ENCODE data around the gene KIRREL3. TPM values are rescaled to one million over a fixed set of nuclear protein-coding genes. Genes with fewer than 3 reads are reported as not detected.

KIRREL3 gene
- polyA plus RNA-seq, 2 of the 4 experiments (the other 2 are of a cell fraction) = 3.0 to 11.0 TPM

DNA sequence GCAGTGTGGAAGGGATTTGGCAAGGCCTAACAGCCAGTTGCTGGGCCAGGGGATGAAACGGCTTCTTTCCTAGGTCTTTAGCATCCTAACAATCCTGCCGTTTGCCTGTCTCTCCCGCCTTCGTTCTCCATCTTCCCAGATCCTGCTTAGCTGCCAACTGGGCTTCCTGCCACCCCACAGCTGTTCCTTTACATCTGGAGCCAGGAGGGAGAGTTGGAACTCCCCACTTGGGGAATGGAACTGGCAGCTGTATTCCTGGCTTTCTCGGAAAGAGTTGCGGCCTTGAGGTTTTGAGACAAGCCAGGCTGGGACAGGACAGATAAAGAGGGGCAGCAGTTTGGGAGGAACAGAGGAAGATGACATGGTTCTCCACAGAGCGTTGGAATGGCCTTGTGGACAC is 585.4 kb downstream of the KIRREL3 start:
- H3K4me1 ChIP-seq = no peaks in the 10 kb centered on the region
- H3K9me3 ChIP-seq = no peaks in the 10 kb centered on the region
- ChIA-PET POLR2A (no interaction called here), CTCF (interaction anchor here (1.4 kb wide), 1 partner anchor 105 kb away, joined by 3 read pairs; no protein-coding TSS in a partner anchor)
- TF ChIP-seq, protein P1, sequence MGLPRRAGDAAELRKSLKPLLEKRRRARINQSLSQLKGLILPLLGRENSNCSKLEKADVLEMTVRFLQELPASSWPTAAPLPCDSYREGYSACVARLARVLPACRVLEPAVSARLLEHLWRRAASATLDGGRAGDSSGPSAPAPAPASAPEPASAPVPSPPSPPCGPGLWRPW (IDR thresholded peaks at IDR 0.05) = no peak
- TF ChIP-seq SREBF2 (IDR thresholded peaks at IDR 0.05) = no peak
- no peak for TF ChIP-seq CBX8 (IDR thresholded peaks at IDR 0.05)
- TF ChIP-seq, protein P2, sequence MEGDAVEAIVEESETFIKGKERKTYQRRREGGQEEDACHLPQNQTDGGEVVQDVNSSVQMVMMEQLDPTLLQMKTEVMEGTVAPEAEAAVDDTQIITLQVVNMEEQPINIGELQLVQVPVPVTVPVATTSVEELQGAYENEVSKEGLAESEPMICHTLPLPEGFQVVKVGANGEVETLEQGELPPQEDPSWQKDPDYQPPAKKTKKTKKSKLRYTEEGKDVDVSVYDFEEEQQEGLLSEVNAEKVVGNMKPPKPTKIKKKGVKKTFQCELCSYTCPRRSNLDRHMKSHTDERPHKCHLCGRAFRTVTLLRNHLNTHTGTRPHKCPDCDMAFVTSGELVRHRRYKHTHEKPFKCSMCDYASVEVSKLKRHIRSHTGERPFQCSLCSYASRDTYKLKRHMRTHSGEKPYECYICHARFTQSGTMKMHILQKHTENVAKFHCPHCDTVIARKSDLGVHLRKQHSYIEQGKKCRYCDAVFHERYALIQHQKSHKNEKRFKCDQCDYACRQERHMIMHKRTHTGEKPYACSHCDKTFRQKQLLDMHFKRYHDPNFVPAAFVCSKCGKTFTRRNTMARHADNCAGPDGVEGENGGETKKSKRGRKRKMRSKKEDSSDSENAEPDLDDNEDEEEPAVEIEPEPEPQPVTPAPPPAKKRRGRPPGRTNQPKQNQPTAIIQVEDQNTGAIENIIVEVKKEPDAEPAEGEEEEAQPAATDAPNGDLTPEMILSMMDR (IDR thresholded peaks at IDR 0.05) = no peak
- TF ChIP-seq ESRRA (IDR thresholded peaks at IDR 0.05; ENCODE audit: borderline replicate concordance, low read length) = no peak
- TF ChIP-seq, protein P3, sequence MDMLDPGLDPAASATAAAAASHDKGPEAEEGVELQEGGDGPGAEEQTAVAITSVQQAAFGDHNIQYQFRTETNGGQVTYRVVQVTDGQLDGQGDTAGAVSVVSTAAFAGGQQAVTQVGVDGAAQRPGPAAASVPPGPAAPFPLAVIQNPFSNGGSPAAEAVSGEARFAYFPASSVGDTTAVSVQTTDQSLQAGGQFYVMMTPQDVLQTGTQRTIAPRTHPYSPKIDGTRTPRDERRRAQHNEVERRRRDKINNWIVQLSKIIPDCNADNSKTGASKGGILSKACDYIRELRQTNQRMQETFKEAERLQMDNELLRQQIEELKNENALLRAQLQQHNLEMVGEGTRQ (IDR thresholded peaks at IDR 0.05) = no peak
- TF ChIP-seq TFCP2L1 (CRISPR knock-in tag; IDR thresholded peaks at IDR 0.05) = no peak
- no peak for TF ChIP-seq RARB (CRISPR knock-in tag; IDR thresholded peaks at IDR 0.05)
- TF ChIP-seq RAD21 (conservative IDR thresholded peaks at IDR 0.05 in 1 of 2, IDR thresholded peaks at IDR 0.05 in 1 of 2) = no peak
- no peak for TF ChIP-seq CBX2 (IDR thresholded peaks at IDR 0.05; ENCODE audit: borderline replicate concordance, low read depth)
- TF ChIP-seq, protein P4, sequence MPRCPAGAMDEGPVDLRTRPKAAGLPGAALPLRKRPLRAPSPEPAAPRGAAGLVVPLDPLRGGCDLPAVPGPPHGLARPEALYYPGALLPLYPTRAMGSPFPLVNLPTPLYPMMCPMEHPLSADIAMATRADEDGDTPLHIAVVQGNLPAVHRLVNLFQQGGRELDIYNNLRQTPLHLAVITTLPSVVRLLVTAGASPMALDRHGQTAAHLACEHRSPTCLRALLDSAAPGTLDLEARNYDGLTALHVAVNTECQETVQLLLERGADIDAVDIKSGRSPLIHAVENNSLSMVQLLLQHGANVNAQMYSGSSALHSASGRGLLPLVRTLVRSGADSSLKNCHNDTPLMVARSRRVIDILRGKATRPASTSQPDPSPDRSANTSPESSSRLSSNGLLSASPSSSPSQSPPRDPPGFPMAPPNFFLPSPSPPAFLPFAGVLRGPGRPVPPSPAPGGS (IDR thresholded peaks at IDR 0.05) = no peak
- ATAC-seq (no peak), DNase-seq (ENCODE audit: low read depth in 1 of 2, low spot score in 1 of 2) (no peak), FAIRE-seq (no peak)
- H3K27ac ChIP-seq = no peak overlapping the region
- H3K4me3 ChIP-seq = no peak overlapping the region
- WGBS (ENCODE audit: missing lambda C conversion rate) = 98% methylated on average over 6 of the region's 7 CpGs
- no peak overlapping the region for H3K4me2 ChIP-seq

DNA sequence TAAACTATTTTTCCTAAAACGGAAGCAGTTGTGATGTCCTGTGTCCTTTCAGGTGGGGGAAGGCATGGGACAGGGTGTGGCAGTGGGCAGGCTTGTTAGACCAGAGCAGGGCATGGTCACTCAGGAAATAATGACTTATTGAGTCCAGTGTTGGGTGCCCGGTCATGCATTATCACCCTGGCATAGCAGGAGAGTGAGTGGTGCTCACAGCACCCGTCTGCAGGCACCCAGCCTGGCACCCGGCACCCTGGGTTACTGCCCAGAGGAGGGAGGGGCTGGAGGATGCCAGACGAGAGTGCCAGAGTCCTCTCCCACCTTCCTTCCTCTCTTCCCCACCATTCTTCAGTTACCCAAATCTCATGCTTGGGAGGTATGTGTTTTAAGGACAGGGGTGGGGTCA is 586.0 kb downstream of the KIRREL3 start:
- H3K4me3 ChIP-seq = no peak overlapping the region
- no peak for DNase-seq (ENCODE audit: low read depth in 1 of 2, low spot score in 1 of 2)
- no peaks in the 10 kb centered on the region for H3K4me1 ChIP-seq
- no peak for FAIRE-seq
- ATAC-seq = no peak
- H3K4me2 ChIP-seq = no peak overlapping the region
- no peak for TF ChIP-seq GATA3 (IDR thresholded peaks at IDR 0.05; ENCODE audit: borderline replicate concordance)
- TF ChIP-seq, protein P5, sequence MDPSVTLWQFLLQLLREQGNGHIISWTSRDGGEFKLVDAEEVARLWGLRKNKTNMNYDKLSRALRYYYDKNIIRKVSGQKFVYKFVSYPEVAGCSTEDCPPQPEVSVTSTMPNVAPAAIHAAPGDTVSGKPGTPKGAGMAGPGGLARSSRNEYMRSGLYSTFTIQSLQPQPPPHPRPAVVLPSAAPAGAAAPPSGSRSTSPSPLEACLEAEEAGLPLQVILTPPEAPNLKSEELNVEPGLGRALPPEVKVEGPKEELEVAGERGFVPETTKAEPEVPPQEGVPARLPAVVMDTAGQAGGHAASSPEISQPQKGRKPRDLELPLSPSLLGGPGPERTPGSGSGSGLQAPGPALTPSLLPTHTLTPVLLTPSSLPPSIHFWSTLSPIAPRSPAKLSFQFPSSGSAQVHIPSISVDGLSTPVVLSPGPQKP (IDR thresholded peaks at IDR 0.05; ENCODE audit: low read depth, low read length) = no peak
- TF ChIP-seq CBX2 (IDR thresholded peaks at IDR 0.05; ENCODE audit: borderline replicate concordance, low read depth) = no peak
- TF ChIP-seq TFCP2L1 (CRISPR knock-in tag; IDR thresholded peaks at IDR 0.05) = no peak
- TF ChIP-seq, protein P3 (IDR thresholded peaks at IDR 0.05) = no peak
- no peak for TF ChIP-seq JUNB (IDR thresholded peaks at IDR 0.05)
- no peak for TF ChIP-seq CHD4 (IDR thresholded peaks at IDR 0.05; ENCODE audit: borderline replicate concordance)
- TF ChIP-seq PHF8 (IDR thresholded peaks at IDR 0.05; ENCODE audit: borderline replicate concordance, low read depth) = no peak
- TF ChIP-seq RNF2 (IDR thresholded peaks at IDR 0.05; ENCODE audit: borderline replicate concordance, low read depth) = no peak
- TF ChIP-seq, protein P6, sequence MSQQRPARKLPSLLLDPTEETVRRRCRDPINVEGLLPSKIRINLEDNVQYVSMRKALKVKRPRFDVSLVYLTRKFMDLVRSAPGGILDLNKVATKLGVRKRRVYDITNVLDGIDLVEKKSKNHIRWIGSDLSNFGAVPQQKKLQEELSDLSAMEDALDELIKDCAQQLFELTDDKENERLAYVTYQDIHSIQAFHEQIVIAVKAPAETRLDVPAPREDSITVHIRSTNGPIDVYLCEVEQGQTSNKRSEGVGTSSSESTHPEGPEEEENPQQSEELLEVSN (IDR thresholded peaks at IDR 0.05; ENCODE audit: borderline replicate concordance, low read depth) = no peak
- no peak for TF ChIP-seq RARB (CRISPR knock-in tag; IDR thresholded peaks at IDR 0.05)
- TF ChIP-seq CEBPB (IDR thresholded peaks at IDR 0.05) = no peak
- TF ChIP-seq ZNF302 (CRISPR knock-in tag; IDR thresholded peaks at IDR 0.05) = no peak
- no peak for TF ChIP-seq CBX8 (IDR thresholded peaks at IDR 0.05)
- no peak for TF ChIP-seq POLR2A (IDR thresholded peaks at IDR 0.05; ENCODE audit: low read length)
- TF ChIP-seq FOSB (CRISPR knock-in tag; IDR thresholded peaks at IDR 0.05) = no peak
- TF ChIP-seq, protein P4 (IDR thresholded peaks at IDR 0.05) = no peak
- TF ChIP-seq KDM1A (IDR thresholded peaks at IDR 0.05; ENCODE audit: low read depth) = no peak
- TF ChIP-seq ZC3H11A (IDR thresholded peaks at IDR 0.05) = no peak
- H3K9me3 ChIP-seq = no peaks in the 10 kb centered on the region
- POLR2A ChIA-PET = no interaction called here
- H3K27ac ChIP-seq = no peak overlapping the region
- CTCF ChIA-PET = interaction anchor here (1.4 kb wide), 1 partner anchor 105 kb away, joined by 3 read pairs; no protein-coding TSS in a partner anchor
- 82% methylated on average over 5 of the region's 5 CpGs for WGBS (ENCODE audit: missing lambda C conversion rate)

Data from A549 (cell line).